ENCODE measurements around the gene SLC11A1.

- TF ChIP-seq RAD21 (IDR thresholded peaks at IDR 0.05; ENCODE audit: low read length) (no peak), USF2 (IDR thresholded peaks at IDR 0.05; ENCODE audit: low read depth, low read length) (no peak), POLR2A (IDR thresholded peaks at IDR 0.05; ENCODE audit: low read depth, low read length) (no peak), CEBPB (IDR thresholded peaks at IDR 0.05; ENCODE audit: low read depth, low read length) (no peak), RCOR1 (IDR thresholded peaks at IDR 0.05; ENCODE audit: insufficient replicate concordance, low read length) (no peak), MXI1 (IDR thresholded peaks at IDR 0.05; ENCODE audit: borderline replicate concordance, low read depth, low read length) (no peak), SMC3 (IDR thresholded peaks at IDR 0.05; ENCODE audit: low read depth, low read length) (no peak), RFX5 (IDR thresholded peaks at IDR 0.05; ENCODE audit: low read depth, low read length) (no peak)
- TF ChIP-seq, protein P1, sequence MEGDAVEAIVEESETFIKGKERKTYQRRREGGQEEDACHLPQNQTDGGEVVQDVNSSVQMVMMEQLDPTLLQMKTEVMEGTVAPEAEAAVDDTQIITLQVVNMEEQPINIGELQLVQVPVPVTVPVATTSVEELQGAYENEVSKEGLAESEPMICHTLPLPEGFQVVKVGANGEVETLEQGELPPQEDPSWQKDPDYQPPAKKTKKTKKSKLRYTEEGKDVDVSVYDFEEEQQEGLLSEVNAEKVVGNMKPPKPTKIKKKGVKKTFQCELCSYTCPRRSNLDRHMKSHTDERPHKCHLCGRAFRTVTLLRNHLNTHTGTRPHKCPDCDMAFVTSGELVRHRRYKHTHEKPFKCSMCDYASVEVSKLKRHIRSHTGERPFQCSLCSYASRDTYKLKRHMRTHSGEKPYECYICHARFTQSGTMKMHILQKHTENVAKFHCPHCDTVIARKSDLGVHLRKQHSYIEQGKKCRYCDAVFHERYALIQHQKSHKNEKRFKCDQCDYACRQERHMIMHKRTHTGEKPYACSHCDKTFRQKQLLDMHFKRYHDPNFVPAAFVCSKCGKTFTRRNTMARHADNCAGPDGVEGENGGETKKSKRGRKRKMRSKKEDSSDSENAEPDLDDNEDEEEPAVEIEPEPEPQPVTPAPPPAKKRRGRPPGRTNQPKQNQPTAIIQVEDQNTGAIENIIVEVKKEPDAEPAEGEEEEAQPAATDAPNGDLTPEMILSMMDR (conservative IDR thresholded peaks at IDR 0.05; ENCODE audit: low read depth, low read length): no peak
Measured at GRCh38 chr2:218371983-218372350, 10.1 kb upstream of the SLC11A1 start.
